Thoracic aorta (tissue), 2 donors: ENCODE results near the gene CACNA1E. TPM values are rescaled to one million over a fixed set of nuclear protein-coding genes. Genes with fewer than 3 reads are reported as not detected.

Source experiments
- ATAC-seq: fragments of 150-250 bp; one replicate; pipeline ENCODE4 v1.8.0; 2017; ENCODE audit warnings: low read depth; ENCODE audit not compliant: insufficient number of reproducible peaks, low FRiP score
- DNase-seq: peaks from one replicate; pipeline ENCODE4 v3.0.0-alpha.2; 2020; ENCODE audit warnings: low spot score
- H3K27ac ChIP-seq, 2 donors: fragments of 200-600 bp; sonication (generic); 1 replicate in 1 of 2; 2 replicates in 1 of 2; pipeline ENCODE4 v1.5.1; 2016; ENCODE audit warnings: mild to moderate bottlenecking in 2 of 2, moderate library complexity in 2 of 2
- H3K27me3 ChIP-seq: fragments of 200-600 bp; sonication (generic); replicated peaks from 2 replicates; pipeline ENCODE4 v1.6.0; 2016; ENCODE audit warnings: mild to moderate bottlenecking; ENCODE audit not compliant: insufficient read depth
- H3K36me3 ChIP-seq: fragments of 200-600 bp; sonication (generic); one replicate; pipeline ENCODE4 v1.5.1; 2016
- H3K4me1 ChIP-seq, 2 donors: fragments of 200-600 bp; sonication (generic); 1 replicate in 1 of 2; 2 replicates in 1 of 2; pipeline versions ENCODE4 v1.5.1 to v1.6.0; 2016; ENCODE audit warnings: low read depth in 2 of 2, mild to moderate bottlenecking in 1 of 2; ENCODE audit not compliant: control insufficient read depth in 1 of 2
- H3K4me3 ChIP-seq: fragments of 200-600 bp; sonication (generic); 2 replicates; pipeline ENCODE4 v1.5.1; 2016; ENCODE audit warnings: mild to moderate bottlenecking
- H3K9me3 ChIP-seq: fragments of 200-600 bp; sonication (generic); 2 replicates; pipeline ENCODE4 v1.5.1; 2016
- total RNA-seq, 2 donors: library from RNA; depleted of rRNA; stranded (reverse); fragments of >200 nt; gene quantifications; one replicate each; pipeline versions ENCODE4 v1.1.0 to v1.2.3, GENCODE V29; 2016
- TF ChIP-seq, protein P1 (sequence below): fragments of 200-600 bp; sonication (generic); IDR thresholded peaks from one replicate; pipeline ENCODE4 v1.5.1; 2019; ENCODE audit warnings: antibody characterized with exemption

The CACNA1E gene
- total RNA-seq, 2 donors from 2014 or later, result not detected

DNA sequence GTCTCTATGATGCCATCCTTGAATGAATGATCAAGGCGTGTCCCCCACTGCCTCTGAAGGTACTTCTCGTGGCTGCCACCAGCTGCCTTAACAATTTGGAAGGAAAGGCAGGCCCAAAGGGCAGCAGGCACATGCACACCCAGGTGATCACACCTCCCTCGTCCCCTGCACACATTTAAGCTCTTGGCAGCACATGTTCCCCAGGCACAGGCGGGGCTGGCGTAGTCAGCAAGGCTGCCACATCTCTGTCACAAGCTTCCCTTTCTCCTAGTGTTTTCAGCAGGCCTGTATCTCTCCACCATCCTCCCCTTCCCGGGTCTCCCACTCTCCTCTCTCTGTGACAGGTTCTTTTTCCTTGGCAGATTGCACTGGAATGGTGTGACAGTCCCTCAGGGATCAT, 111.9 kb downstream of the CACNA1E start:
- no peaks in the 10 kb centered on the region for H3K27me3 ChIP-seq
- H3K27ac ChIP-seq, result no peak overlapping the region
- ATAC-seq (no peak), DNase-seq (no peak)
- no peaks in the 10 kb centered on the region for H3K9me3 ChIP-seq
- TF ChIP-seq, protein P1, sequence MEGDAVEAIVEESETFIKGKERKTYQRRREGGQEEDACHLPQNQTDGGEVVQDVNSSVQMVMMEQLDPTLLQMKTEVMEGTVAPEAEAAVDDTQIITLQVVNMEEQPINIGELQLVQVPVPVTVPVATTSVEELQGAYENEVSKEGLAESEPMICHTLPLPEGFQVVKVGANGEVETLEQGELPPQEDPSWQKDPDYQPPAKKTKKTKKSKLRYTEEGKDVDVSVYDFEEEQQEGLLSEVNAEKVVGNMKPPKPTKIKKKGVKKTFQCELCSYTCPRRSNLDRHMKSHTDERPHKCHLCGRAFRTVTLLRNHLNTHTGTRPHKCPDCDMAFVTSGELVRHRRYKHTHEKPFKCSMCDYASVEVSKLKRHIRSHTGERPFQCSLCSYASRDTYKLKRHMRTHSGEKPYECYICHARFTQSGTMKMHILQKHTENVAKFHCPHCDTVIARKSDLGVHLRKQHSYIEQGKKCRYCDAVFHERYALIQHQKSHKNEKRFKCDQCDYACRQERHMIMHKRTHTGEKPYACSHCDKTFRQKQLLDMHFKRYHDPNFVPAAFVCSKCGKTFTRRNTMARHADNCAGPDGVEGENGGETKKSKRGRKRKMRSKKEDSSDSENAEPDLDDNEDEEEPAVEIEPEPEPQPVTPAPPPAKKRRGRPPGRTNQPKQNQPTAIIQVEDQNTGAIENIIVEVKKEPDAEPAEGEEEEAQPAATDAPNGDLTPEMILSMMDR, result no peak
- H3K4me1 ChIP-seq, result no peaks in the 10 kb centered on the region
- no peaks in the 10 kb centered on the region for H3K36me3 ChIP-seq
- H3K4me3 ChIP-seq, result no peak overlapping the region

DNA sequence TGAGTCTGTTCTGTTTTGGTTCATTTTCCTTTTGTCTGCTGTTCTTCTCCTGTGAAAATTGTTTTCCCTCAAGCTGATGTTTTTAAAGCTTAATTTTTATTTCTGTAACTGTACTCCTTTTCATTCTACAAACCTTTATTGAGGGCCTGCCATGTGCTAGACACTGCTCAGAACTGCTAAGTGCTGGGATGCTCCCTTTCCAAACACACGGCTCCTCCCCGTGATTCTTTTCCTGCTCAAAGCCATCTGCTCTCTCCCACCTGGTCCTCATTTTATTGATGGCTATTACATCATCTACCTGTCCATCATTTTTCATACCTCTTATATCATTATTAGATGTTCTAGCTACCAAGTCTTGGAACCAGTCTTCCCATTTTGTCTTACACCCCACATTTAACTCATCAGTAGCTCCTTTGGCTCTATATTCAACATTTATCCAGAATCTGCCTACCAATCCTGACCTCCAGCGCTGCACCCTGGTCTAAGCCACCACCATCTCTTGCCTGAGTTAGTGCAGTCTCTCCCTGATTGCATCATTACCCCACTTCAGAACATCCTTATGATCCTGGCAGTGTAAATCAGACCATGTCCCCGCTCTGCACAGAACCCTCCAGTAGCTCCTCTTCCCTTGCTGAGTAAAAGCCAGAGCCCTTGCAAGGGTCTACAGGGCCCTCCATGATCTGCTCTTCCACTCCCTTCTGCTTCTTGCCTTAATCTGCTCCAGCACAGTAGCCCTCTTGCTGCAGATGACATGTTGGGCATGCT, 118.1 kb downstream of the CACNA1E start:
- no peak for DNase-seq
- TF ChIP-seq, protein P1, result no peak
- H3K27me3 ChIP-seq, result no peaks in the 10 kb centered on the region
- no peaks in the 10 kb centered on the region for H3K4me1 ChIP-seq
- no peak overlapping the region for H3K4me3 ChIP-seq
- ATAC-seq, result no peak
- H3K27ac ChIP-seq, result no peak overlapping the region
- H3K9me3 ChIP-seq, result no peaks in the 10 kb centered on the region
- no peaks in the 10 kb centered on the region for H3K36me3 ChIP-seq

DNA sequence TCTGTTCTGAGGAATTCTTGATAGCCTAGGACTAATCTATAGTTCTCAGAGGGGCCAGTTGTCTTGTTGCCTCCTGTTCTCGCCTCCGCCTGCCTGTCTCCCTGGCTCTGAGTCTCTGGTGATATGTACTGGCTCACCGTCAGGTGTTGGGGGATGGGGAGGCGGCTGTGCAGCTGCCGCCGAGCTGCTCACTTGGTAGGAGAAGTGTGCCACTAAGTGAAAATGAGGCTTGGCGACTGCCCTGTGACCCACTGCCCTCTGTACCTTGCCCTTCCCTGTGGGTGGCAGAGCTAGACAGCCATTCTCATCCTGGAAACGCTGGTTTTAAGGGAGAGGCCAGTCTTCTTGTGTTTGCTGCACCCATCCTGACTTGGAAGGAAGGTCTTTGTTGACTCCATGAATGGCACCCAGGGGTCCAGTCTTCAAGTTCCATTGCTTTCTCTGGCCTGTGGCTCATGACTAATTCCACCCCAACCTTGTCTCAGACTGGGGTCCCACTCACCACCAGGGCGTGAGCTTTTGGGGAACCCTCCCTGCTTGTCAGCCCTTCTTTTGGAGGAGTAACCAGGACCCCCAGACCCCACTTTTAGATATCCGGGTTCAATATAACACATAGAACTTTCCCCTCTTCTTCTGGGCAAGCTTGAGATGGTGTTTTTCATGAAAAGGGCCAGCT, 120.6 kb downstream of the CACNA1E start:
- Histone ChIP-seq H3K36me3 (no peaks in the 10 kb centered on the region), H3K27ac (no peak overlapping the region), H3K9me3 (no peaks in the 10 kb centered on the region), H3K4me1 (no peaks in the 10 kb centered on the region), H3K27me3 (no peaks in the 10 kb centered on the region), H3K4me3 (no peak overlapping the region)
- ATAC-seq (no peak), DNase-seq (no peak)
- TF ChIP-seq, protein P1, result no peak

DNA sequence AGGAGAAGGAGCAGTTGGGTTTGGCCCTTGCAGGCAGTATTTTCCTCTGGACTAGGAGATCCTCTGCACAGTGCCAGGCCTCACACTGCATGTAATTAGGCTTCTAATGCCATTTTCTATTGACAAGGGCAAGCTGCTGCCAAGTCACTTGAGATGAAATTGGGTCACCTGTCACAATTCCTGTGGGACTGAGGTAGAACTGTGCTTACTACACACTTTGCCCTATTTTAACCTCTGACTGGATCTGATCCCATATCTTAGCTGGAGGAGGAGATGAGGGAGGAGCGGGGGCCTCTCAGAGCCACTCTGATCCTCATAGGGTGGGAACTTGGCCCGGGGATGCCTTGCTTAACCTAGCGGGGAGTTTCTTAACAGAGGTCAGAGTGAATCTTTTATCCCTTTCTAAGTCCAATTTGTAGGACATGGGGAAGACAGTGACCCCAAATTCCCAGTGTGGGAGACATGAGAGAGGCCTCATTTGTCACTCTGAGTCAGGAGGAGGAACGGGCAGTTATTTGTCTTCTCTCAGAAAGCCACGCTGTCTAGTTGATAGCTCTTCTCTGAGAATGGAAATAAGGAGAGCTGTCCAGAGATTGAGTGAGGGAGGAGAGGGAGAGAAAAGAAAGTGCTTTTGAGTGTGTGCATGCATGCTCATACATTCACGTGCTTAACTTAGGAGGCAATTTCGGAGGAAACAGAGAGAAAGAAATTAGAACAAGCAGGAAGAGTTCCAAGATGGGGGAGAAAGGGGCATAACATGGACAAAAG, 121.3 kb downstream of the CACNA1E start:
- Histone ChIP-seq H3K4me1 (no peaks in the 10 kb centered on the region), H3K27me3 (no peaks in the 10 kb centered on the region), H3K27ac (no peak overlapping the region), H3K4me3 (no peak overlapping the region), H3K36me3 (no peaks in the 10 kb centered on the region), H3K9me3 (no peaks in the 10 kb centered on the region)
- DNase-seq (no peak), ATAC-seq (no peak)
- TF ChIP-seq, protein P1, result no peak

DNA sequence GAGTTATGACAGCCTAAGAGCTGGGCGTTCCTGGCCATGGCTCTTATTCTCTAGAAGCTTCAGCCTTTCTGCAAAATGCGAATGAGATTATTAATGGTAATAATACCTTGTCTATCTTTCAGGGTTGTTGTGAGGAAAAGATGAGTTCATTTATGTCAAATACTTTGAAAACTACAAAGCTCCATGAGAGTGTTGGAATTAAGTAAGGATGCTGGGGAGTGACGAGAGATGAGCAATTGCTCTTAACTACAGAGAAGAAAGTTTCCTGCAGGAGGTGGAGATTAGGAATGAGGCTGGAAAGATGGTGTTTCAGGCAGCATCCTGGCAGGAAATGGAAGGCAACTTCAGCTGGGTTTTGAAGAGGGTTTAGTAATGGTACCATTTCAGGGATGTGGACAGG, 124.2 kb downstream of the CACNA1E start:
- H3K4me3 ChIP-seq, result no peak overlapping the region
- H3K4me1 ChIP-seq, result no peaks in the 10 kb centered on the region
- no peaks in the 10 kb centered on the region for H3K27me3 ChIP-seq
- DNase-seq, result no peak
- no peaks in the 10 kb centered on the region for H3K36me3 ChIP-seq
- no peak for ATAC-seq
- H3K27ac ChIP-seq, result no peak overlapping the region
- no peaks in the 10 kb centered on the region for H3K9me3 ChIP-seq
- TF ChIP-seq, protein P1, result no peak
